ENCODE data around the gene SERTAD3. TPM values are rescaled to one million over a fixed set of nuclear protein-coding genes. Genes with fewer than 3 reads are reported as not detected.

SERTAD3 gene
- polyA plus RNA-seq, 1 of the 3 experiments (the other 2 are of a cell fraction): 11.3 TPM

GRCh38 chr19:40466219-40466984 lies 22.3 kb upstream of the SERTAD3 start:
- DNase-seq: no peak
- H3K9me3 ChIP-seq: no peaks in the 10 kb centered on the region
- H3K27ac ChIP-seq (ENCODE audit: low read depth in 2 of 2, low read length in 1 of 2): no peak overlapping the region
- ChIA-PET POLR2A (interaction anchor here (0.5 to 1.6 kb wide), 4 partner anchors 10 to 41 kb away, joined by 3 to 7 read pairs (median 4); partner anchors contain the start of gene SERTAD1), CTCF (interaction anchor here (0.7 to 4.4 kb wide), 10 partner anchors 10 to 168 kb away, joined by 3 to 37 read pairs (median 6); partner anchors contain the start of gene LTBP4)
- no peaks in the 10 kb centered on the region; the same call in 1 of the 2 replicates for H3K79me2 ChIP-seq (ENCODE audit: insufficient read depth)
- H3K4me2 ChIP-seq: peak overlapping the region; percentile 85
- H3K4me1 ChIP-seq (ENCODE audit: control insufficient read depth in 1 of 2, insufficient read depth in 2 of 2, low read depth in 1 of 2, low read length in 1 of 2): peaks cover 5 to 17% of the 10 kb centered on the region in 2 experiments; a peak in 3 of 4 replicates
- WGBS (ENCODE audit: low lambda C conversion rate): 9% methylated on average over 26 of the region's 48 CpGs
- H3K36me3 ChIP-seq (replicated peaks in 1 of 2; ENCODE audit: control insufficient read depth in 1 of 2, insufficient read depth in 2 of 2, low read length in 1 of 2): no peaks in the 10 kb centered on the region
- no peaks in the 10 kb centered on the region for H4K20me1 ChIP-seq (ENCODE audit: insufficient read depth)
- H3K9ac ChIP-seq: no peak overlapping the region
- H3K4me3 ChIP-seq (ENCODE audit: low read depth in 2 of 2, low read length in 1 of 2): peak overlapping the region; percentile 48 to 79
- H3F3A ChIP-seq (replicated peaks; ENCODE audit: insufficient read depth): peaks cover 14% of the 10 kb centered on the region
- peak overlapping the region; percentile 47; the same call in 1 of the 2 replicates for H2AFZ ChIP-seq (ENCODE audit: low read depth)
- H3K27me3 ChIP-seq (ENCODE audit: insufficient read depth): no peaks in the 10 kb centered on the region
- no peak for TF ChIP-seq FOXJ3 (CRISPR knock-in tag; IDR thresholded peaks at IDR 0.05)
- TF ChIP-seq MXI1 (IDR thresholded peaks at IDR 0.05; ENCODE audit: low read depth, low read length): peak; percentile 75; the same call in 1 of the 2 replicates
- no peak for TF ChIP-seq ELF1 (IDR thresholded peaks at IDR 0.05)
- TF ChIP-seq IRF3 (IDR thresholded peaks at IDR 0.05; ENCODE audit: low read depth, low read length): no peak
- H3K9me2 ChIP-seq: no peaks in the 10 kb centered on the region

- CTCF ChIA-PET: interaction anchor here (0.7 to 4.4 kb wide), 14 partner anchors 12 to 169 kb away, joined by 3 to 49 read pairs (median 8); partner anchors contain the start of gene LTBP4
- WGBS (ENCODE audit: low lambda C conversion rate): under 1% methylated on average over 28 of the region's 54 CpGs
- Histone ChIP-seq H4K20me1 (ENCODE audit: insufficient read depth) (no peaks in the 10 kb centered on the region), H3K79me2 (ENCODE audit: insufficient read depth) (no peaks in the 10 kb centered on the region; the same call in 1 of the 2 replicates), H3K9ac (peak within 1 kb of the TSS; percentile 74), H3K9me2 (no peaks in the 10 kb centered on the region), H3K4me1 (ENCODE audit: control insufficient read depth in 1 of 2, insufficient read depth in 2 of 2, low read depth in 1 of 2, low read length in 1 of 2) (peaks cover 5 to 17% of the 10 kb centered on the region in 2 experiments; a peak in 3 of 4 replicates), H3K4me2 (peak within 1 kb of the TSS; percentile 91), H3K27me3 (ENCODE audit: insufficient read depth) (no peaks in the 10 kb centered on the region), H3K36me3 (replicated peaks in 1 of 2; ENCODE audit: control insufficient read depth in 1 of 2, insufficient read depth in 2 of 2, low read length in 1 of 2) (no peaks in the 10 kb centered on the region), H3K27ac (ENCODE audit: low read depth in 2 of 2, low read length in 1 of 2) (peak within 1 kb of the TSS; percentile 3 to 79; a peak in 3 of 4 replicates), H3K9me3 (no peaks in the 10 kb centered on the region), H3F3A (replicated peaks; ENCODE audit: insufficient read depth) (peaks cover 14% of the 10 kb centered on the region), H3K4me3 (ENCODE audit: low read depth in 2 of 2, low read length in 1 of 2) (peak within 1 kb of the TSS; percentile 61 to 79), H2AFZ (ENCODE audit: low read depth) (peak within 1 kb of the TSS; percentile 98)
- DNase-seq: peak; percentile 97
- POLR2A ChIA-PET: interaction anchor here (0.5 to 1.6 kb wide), 6 partner anchors 9 to 105 kb away, joined by 3 to 7 read pairs (median 3); partner anchors contain the start of gene SERTAD1
- TF ChIP-seq MAX (IDR thresholded peaks at IDR 0.05; ENCODE audit: low read depth) (peak; percentile 54), SIN3A (IDR thresholded peaks at IDR 0.05; ENCODE audit: borderline replicate concordance, low read depth, low read length) (peak; percentile 13; the same call in 1 of the 2 replicates), POLR2AphosphoS5 (IDR thresholded peaks at IDR 0.05; ENCODE audit: low read depth, low read length) (peak; percentile 59; the same call in 1 of the 2 replicates), FOXJ3 (CRISPR knock-in tag; IDR thresholded peaks at IDR 0.05) (no peak), USF2 (IDR thresholded peaks at IDR 0.05; ENCODE audit: borderline replicate concordance, low read depth, low read length) (no peak), TCF12 (IDR thresholded peaks at IDR 0.05) (no peak), TAF1 (IDR thresholded peaks at IDR 0.05; ENCODE audit: borderline replicate concordance, low read depth, low read length) (0 out of 2 replicates have a peak, but pooled peaks have one; percentile 28), RAD21 (IDR thresholded peaks at IDR 0.05; ENCODE audit: low read length) (no peak), RFX5 (IDR thresholded peaks at IDR 0.05; ENCODE audit: low read length) (no peak), RCOR1 (IDR thresholded peaks at IDR 0.05; ENCODE audit: low read length) (0 out of 2 replicates have a peak, but pooled peaks have one; percentile 7), IRF3 (IDR thresholded peaks at IDR 0.05; ENCODE audit: low read depth, low read length) (no peak), FOXM1 (IDR thresholded peaks at IDR 0.05; ENCODE audit: low read depth) (no peak), CHD2 (IDR thresholded peaks at IDR 0.05; ENCODE audit: low read length, partially characterized antibody) (peak; percentile 89)
- TF ChIP-seq, protein P1, sequence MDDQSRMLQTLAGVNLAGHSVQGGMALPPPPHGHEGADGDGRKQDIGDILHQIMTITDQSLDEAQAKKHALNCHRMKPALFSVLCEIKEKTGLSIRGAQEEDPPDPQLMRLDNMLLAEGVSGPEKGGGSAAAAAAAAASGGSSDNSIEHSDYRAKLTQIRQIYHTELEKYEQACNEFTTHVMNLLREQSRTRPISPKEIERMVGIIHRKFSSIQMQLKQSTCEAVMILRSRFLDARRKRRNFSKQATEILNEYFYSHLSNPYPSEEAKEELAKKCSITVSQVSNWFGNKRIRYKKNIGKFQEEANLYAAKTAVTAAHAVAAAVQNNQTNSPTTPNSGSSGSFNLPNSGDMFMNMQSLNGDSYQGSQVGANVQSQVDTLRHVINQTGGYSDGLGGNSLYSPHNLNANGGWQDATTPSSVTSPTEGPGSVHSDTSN (IDR thresholded peaks at IDR 0.05): peak; percentile 84
- TF ChIP-seq, protein P2, sequence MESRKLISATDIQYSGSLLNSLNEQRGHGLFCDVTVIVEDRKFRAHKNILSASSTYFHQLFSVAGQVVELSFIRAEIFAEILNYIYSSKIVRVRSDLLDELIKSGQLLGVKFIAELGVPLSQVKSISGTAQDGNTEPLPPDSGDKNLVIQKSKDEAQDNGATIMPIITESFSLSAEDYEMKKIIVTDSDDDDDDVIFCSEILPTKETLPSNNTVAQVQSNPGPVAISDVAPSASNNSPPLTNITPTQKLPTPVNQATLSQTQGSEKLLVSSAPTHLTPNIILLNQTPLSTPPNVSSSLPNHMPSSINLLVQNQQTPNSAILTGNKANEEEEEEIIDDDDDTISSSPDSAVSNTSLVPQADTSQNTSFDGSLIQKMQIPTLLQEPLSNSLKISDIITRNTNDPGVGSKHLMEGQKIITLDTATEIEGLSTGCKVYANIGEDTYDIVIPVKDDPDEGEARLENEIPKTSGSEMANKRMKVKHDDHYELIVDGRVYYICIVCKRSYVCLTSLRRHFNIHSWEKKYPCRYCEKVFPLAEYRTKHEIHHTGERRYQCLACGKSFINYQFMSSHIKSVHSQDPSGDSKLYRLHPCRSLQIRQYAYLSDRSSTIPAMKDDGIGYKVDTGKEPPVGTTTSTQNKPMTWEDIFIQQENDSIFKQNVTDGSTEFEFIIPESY (IDR thresholded peaks at IDR 0.05; ENCODE audit: borderline replicate concordance, low read depth): no peak; the same call in 1 of the 2 replicates
Observed at GRCh38 chr19:40465557-40466218, 21.6 kb upstream of the SERTAD3 start, which contains the start of gene BLVRB. Gene BLVRB, minus strand, starts transcription at chr19:40465745. Its CDS starts 57 bp downstream, at chr19:40465688.

Data from SK-N-SH (cell line).